Neural cell (in vitro differentiated cells): ENCODE data around the gene PFKM.

ENCODE experiments used
- EP300 ChIP-seq: fragments of 450-650 bp; conservative IDR thresholded peaks from 2 replicates; pipeline ENCODE4 v1.6.1; 2014; ENCODE audit warnings: antibody characterized with exemption, mild to moderate bottlenecking, moderate library complexity; ENCODE audit not compliant: poor library complexity, severe bottlenecking
- EZH2 ChIP-seq: fragments of 200-600, 300-800 bp; shearing (Covaris generic), sonication (generic); IDR thresholded peaks from 2 replicates; pipeline ENCODE4 v1.6.1; 2014; ENCODE audit warnings: antibody characterized with exemption, low read length, borderline replicate concordance, mild to moderate bottlenecking; ENCODE audit not compliant: insufficient read depth, poor library complexity, severe bottlenecking
- MXI1 ChIP-seq: fragments of 450-650 bp; conservative IDR thresholded peaks from 2 replicates; pipeline ENCODE4 v1.6.1; 2014; ENCODE audit warnings: antibody characterized with exemption, mild to moderate bottlenecking; ENCODE audit not compliant: poor library complexity, severe bottlenecking
- POLR2AphosphoS5 ChIP-seq: IDR thresholded peaks from 2 replicates; pipeline ENCODE4 v1.6.1; 2012
- RAD21 ChIP-seq: fragments of 450-650 bp; conservative IDR thresholded peaks from 2 replicates; pipeline ENCODE4 v1.6.1; 2014; ENCODE audit warnings: antibody characterized with exemption, mild to moderate bottlenecking, moderate library complexity
- REST ChIP-seq: IDR thresholded peaks from 2 replicates; pipeline ENCODE4 v1.6.1; 2012; ENCODE audit warnings: borderline replicate concordance
- TAF1 ChIP-seq: IDR thresholded peaks from 2 replicates; pipeline ENCODE4 v1.6.1; 2012; ENCODE audit warnings: low read depth
- TF ChIP-seq, protein P1 (sequence below): fragments of 450-650 bp; IDR thresholded peaks from 2 replicates; pipeline ENCODE4 v1.5.1; 2014; ENCODE audit warnings: antibody characterized with exemption, mild to moderate bottlenecking, moderate library complexity; ENCODE audit not compliant: poor library complexity, severe bottlenecking

DNA sequence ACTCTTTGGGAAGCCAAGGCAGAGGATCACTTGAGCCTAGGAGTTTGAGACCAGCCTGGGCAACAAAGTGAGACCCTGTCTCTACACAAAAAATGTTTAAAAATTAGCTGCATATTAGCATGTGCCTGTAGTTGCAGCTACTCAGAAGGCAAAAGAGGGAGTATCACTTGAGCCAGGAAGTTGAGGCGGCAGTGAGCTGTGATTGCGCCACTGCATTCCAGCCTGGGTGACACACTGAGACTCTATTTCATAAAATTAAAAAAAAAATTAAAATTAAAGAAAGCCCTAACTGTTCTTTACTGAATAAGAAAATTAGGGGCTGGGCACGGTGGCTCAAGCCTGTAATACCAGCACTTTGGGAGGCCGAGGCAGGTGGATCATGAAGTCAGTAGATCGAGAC lies 40.3 kb upstream of the PFKM start:
- TF ChIP-seq REST: no peak
- TF ChIP-seq EZH2: no peak
- TF ChIP-seq, protein P1, sequence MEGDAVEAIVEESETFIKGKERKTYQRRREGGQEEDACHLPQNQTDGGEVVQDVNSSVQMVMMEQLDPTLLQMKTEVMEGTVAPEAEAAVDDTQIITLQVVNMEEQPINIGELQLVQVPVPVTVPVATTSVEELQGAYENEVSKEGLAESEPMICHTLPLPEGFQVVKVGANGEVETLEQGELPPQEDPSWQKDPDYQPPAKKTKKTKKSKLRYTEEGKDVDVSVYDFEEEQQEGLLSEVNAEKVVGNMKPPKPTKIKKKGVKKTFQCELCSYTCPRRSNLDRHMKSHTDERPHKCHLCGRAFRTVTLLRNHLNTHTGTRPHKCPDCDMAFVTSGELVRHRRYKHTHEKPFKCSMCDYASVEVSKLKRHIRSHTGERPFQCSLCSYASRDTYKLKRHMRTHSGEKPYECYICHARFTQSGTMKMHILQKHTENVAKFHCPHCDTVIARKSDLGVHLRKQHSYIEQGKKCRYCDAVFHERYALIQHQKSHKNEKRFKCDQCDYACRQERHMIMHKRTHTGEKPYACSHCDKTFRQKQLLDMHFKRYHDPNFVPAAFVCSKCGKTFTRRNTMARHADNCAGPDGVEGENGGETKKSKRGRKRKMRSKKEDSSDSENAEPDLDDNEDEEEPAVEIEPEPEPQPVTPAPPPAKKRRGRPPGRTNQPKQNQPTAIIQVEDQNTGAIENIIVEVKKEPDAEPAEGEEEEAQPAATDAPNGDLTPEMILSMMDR: no peak
- no peak for TF ChIP-seq TAF1
- no peak for TF ChIP-seq EP300
- TF ChIP-seq RAD21: no peak
- TF ChIP-seq MXI1: no peak
- no peak for TF ChIP-seq POLR2AphosphoS5
